Measurements from ENCODE around the gene FKBP1A.
"Not testable (repeated sequence)": the region's sequence is repeated elsewhere in the genome, so short reads cannot be mapped to it uniquely, and the experiment has no call there.

The FKBP1A gene

DNA sequence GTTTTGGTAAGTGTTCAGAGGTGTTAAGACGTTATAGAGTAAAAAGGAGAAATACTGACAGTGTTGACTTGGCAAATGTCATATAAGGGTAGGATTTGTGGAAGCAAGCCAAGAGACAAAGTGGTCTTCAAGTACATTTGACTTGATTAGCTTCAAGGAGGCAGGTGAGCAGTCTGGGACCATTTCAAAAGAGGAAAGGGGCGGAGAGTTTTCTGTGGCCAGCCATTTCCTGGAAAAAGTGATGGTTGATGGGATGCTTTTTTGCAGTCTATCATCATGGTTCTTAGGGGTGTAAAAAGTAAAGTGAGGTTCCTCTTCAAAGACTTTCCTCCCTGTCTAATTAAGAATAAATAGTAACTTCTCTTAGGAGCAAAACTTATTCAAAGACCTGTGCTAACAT, 28.7 kb downstream of the FKBP1A start:
- peak; percentile 38 for DNase-seq (ENCODE audit: low spot score)

DNA sequence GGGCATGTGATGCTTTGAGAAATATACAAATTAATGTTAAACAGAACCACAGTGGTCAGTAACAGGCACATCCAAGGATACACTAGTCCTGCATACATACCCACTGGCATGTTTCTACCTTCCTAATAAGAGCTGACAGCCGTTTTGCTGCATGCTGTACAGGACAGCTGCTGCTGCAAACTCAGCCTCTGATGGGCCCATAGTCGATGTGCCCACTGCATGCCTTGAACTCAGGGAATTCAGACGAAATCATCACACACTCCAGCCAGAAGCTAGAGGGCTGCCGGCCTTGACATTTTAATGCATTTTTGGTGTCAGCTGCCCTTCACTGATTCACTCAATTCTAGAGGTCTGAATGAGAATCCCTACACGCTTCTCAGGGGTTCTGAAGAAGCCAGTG, 29.3 kb downstream of the FKBP1A start:
- DNase-seq (ENCODE audit: low spot score): no peak

DNA sequence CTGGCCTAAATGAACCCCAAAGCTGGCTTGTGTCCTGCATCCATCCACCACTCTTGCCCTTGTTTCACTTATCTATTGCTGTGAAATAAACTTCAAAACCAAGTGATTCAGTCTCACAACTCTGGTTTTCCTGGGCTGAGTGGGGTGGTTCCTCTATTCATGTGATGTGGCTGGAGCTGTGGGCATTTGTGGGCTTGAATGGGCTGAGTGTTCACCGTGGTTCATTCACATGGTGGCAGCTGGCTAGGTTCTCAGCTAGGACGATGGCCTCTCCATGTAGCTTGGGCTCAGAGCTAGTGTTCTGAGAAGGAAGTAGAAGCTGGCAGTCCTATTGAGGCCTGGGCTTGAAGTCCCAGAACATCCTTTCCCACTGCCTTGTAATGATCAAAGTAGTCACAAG, 30.4 kb downstream of the FKBP1A start:
- DNase-seq (ENCODE audit: low spot score): no peak

DNA sequence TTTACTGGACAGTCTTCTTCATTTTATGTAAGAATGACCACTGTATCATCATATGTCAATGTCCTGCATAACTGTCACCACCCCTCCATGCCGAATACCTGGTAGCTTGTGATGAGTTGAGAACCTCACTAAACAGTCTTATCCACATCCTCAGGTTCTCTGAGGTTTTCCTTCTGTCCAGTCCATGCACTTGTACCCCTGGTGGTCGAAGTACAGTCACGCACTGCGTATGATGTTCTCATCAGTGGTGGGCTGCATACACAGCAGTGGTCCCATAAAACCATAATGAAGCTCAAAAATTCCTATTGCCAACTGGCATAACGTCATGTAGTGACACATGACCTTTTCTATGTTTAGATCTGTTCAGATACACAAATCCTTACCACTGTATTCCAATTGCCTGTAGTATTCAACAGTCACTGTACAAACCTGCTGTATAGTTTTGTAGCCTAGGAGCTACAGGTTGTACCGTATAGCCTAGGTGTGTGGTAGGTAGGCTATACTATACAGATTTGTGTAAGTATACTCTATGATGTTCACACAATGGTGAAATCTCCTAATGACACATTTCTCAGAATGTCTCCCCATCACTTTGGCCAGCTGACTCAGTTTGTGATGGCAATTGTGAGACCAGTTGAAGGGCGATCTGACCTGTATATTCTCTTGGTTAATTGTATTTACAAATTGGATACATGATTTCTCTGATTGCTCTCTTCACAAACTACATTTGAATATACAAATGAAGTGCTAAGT, 32.6 kb downstream of the FKBP1A start:
- no peak for DNase-seq (ENCODE audit: low spot score)

DNA sequence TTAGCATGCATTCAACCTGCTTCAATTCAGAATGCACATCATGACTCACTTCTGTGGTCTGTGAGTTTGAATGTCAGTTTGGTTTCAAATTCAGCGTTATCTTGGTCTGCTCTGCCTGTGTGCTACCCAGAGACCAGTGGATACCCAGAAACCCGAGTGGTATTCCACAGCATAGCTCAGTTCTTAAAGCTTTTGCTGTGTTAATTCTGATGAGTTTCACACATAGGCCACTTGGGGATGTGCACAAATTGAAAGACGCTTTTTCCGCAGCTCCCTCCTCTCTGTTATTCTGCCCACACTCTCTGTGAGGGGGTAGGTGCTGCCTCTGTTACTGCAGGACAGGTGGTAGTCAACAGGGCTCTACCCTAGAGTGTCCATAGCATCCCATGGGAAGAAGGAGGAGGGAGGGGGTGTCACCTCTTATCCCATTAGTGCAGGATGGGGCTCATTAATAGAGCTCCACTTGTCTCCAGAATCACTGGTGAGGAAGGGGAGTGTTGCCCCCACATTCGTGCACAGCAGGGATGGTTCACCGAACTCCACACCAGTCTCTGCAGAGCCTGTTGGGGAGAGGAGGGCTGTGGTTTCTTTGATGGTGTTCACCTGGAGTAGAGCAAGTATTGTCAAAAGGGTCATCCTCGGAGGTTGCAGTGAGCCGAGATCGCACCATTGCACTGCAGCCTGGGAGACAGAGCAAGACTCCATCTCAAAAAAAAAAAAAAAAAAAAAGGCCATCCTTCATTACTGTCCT, 34.8 kb downstream of the FKBP1A start:
- peak; percentile 54 for DNase-seq (ENCODE audit: low spot score)

DNA sequence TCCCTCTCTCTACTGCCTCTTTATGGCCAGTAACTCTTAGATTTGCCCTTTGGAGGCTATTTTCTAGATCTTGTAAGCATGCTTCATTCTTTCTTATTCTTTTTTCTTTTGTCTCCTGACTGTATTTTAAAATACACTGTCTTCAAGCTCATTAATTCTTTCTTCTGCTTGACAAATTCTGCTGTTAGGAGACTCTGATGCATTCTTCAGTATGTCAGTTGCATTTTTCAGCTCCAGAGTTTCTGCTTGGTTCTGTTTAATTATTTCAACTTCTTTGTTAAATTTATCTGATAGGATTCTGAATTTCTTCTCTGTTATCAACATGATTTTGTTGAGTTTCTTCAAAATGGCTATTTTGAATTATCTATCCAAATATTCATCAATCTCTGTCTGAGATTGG, 38.9 kb downstream of the FKBP1A start:
- DNase-seq (ENCODE audit: low spot score): no peak

DNA sequence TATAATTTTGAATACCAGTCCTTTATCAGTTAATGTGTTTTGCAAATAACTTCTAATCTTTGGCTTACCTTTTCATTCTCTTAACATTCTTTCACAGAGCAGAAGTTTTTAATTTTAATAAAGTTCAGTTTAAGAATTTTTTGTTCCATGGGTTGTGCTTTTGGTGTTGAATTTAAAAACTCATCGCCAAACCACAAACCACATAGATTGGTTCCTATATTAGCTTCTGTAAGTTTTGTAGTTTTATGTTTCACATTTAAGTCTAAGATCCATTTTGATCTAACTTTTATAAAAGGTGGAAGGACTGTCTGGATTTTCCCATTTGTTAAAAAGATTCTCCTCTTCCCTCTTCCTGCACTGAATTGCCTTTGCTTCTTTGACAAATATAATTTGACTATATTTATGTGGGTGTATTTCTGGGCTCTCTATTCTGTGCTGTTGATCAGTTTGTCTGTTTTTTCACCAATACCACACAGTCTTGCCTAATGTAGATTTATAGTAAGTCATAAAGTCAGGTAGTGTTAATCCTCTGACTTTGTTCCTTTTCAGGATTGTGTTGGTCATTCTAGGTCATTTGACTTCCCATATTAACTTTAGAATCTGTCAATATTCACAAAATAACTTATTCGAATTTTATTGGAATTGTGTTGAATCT, 46.4 kb downstream of the FKBP1A start:
- DNase-seq (ENCODE audit: low spot score): no peak

DNA sequence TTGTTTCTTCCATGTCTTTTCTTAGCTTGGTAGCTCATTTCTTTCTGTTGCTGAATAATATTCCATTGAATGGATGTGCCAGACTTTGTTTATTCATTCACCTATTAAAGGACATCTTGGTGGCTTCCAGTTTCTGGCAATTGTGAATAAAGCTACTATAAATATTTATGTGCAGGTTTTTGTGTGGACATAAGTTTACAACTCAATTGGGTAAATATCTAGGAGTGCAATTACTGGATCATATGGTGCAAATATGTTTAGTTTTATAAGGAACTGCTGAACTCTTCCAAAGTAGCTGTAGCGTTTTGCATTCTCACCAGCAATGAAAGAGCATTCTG, 47.1 kb downstream of the FKBP1A start:
- no peak for DNase-seq (ENCODE audit: low spot score)

DNA sequence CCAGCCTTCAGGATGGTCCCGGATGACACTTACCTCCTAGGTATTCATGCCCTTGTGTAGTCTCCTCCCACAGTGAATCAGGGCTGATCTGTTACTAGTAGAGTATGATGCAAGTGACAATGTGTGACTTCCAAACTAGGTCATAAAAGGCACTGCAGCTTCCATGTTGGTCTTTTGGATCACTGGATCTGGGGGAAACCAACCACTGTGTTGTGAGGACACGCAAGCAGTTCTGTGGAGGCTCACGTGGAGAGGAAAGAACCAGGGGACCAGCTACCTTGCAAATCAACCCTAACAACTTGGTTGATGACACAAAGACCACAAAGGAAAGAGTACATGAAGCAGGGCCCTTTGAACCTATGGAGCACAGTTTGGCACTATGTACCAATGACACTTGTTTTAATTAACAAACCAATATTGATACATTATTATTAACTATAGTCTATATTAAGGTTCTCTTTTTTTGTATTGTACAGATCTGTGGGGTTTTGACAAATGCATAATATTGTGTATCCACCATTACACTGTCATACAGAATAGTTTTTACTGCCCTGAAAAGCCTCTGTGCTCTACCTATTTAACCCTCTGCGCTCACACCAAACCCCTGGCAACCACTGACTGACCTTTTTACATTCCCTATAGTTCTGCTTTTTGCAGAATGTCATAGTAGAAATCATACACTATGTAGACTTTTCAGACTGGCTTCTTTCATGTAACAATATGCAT, 47.7 kb downstream of the FKBP1A start:
- no peak for DNase-seq (ENCODE audit: low spot score)

DNA sequence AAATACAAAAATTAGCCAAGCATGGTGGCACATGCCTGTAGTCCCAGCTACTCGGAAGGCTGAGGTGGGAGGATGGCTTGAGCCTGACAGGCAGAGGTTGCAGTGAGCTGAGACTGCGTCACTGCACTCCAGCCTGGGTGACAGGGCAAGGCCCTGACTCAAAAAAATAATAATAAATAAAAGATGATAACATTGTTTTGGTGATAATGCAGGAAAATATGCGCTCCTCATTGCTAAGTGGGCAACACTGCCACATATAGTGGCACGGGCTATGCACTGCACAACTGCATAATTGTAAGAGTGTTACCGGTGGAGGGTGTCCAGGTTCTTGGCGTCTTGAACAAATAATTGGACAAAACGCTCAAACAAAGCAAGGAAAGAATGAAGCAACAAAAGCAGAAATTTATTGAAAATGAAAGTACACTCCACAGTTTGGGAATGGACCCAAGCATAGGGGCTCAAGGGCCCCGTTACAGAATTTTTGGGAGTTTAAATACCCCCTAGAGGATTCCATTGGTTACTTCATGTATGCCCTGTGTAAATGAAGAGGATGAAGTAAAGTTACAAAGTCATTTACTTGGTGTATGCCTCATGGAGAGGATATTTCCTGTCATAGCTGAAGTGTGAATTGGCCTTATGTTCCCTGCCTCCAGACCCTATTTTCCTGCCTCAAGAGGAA, 49.3 kb downstream of the FKBP1A start:
- not testable (repeated sequence) for DNase-seq (ENCODE audit: low spot score)

DNA sequence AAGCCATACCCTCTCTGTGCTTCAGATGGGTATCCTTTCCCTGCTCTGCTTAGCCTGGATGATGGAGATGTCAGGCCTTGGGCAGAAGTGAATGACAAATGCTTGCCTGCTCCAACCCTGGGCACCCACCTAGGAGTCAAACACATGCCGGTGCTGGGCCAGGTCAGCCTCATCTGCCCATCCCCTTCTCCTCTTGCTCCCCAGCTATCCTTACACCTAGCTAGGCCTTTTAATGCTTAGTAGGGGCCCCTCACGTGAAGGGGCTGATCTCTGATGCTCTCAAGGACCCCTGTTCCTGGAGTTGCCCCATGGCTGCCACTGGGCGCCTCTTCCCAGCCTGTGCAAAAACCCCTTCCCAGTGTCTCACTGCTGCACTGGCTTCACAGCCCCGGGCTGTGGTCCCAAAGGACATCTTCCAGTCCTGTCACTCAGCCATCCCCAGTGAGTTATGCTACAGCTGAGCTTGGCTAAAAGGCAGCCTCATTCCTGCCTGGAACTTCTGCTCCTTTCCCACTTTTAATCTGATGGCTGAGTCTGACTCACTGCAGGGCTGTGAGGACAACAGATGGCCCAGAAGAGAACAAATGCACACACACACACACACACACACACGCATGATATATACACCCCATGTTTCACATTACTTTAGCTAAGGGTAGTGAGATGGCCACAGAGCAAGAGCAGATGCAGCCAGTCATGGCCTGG, 51.1 kb downstream of the FKBP1A start:
- no peak for DNase-seq (ENCODE audit: low spot score)

DNA sequence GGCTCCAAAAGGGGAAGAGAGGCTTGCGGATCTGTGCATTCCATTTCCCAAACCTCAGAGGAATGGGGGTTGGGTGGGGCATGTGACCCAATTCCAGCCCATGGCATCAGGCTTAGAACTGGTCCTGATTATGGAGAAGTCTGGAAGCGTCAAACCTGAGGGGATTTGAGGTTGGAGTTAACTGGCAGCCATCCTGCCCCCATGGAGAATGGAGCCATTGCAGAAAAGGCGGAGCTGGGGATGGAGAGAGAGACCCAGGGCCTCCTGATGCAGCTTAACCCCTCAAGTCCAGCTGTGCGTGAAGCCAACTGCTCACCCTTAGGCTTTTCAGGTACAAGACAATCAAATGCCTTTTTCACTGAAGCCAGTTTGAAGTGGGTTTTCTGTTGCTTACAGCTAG, 54.1 kb downstream of the FKBP1A start:
- no peak for DNase-seq (ENCODE audit: low spot score)

DNA sequence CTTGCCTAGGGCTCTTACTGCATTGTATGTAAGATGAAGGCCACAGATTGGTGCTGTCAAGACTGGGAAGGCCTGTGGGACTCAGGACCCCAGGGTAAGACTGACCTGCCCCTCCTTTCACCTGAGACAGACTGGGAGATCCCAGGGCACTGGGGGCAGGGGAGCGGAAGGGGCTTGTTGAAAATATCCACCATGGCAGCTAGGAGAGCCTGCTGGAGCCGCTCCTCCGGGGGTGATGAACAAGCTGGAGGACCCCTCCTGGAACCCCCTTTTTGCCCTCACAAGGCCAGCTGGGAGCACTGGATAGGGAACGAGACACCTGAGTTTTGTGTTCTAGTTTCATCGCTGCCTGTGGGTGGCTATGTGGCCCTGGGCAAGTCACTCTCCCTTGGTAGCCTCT, 54.8 kb downstream of the FKBP1A start:
- no peak for DNase-seq (ENCODE audit: low spot score)

DNA sequence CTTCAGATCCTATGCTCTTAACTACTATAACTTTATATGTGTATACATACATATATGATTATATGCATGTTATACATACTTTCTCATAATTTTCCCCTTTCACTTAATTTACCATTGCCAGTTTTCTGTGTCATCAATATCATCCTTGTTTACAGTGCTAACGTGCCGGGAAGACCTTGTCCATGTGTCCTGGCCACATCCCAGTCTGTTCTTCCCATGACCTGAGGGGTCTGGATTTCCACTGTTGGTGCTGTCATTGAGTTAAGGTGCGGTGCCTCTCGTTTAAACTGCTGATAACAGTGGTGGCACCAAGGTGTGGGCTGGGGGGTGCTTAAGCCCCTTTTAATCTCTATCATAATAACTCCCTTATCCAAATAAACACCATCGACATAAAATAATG, 55.4 kb downstream of the FKBP1A start:
- DNase-seq (ENCODE audit: low spot score): no peak

DNA sequence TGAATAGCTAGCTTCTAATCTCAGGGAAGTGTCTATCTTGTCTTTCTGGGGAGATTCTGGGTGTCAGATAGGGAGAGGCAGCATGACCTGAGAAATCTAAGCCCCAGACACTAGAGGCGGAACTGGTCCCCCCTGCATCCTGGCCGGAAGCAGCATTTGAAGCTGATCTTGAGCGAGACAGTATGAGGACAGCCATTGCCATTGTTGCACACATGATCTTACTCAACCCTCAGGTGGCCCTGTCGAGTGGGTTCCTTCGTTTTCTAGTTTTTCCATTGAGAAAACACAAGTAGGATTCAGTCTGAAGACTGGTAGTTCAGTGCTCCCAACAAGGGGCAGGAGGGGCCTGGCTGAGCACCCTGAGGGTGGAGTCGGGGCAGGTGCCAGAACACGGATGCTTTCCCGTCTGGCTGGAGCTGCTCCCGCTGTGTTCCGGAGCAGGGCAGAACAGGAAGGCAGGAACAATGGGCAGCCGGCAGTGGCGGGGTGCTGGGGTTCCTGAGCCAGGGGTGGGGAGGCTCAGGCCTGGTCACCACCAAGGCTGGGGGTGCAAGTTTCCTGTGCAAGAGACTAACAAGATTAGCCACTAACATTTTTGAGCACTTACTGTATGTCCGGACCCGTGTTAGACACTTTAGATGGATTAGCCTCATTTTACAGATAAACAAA, 56.0 kb downstream of the FKBP1A start:
- DNase-seq (ENCODE audit: low spot score): no peak

DNA sequence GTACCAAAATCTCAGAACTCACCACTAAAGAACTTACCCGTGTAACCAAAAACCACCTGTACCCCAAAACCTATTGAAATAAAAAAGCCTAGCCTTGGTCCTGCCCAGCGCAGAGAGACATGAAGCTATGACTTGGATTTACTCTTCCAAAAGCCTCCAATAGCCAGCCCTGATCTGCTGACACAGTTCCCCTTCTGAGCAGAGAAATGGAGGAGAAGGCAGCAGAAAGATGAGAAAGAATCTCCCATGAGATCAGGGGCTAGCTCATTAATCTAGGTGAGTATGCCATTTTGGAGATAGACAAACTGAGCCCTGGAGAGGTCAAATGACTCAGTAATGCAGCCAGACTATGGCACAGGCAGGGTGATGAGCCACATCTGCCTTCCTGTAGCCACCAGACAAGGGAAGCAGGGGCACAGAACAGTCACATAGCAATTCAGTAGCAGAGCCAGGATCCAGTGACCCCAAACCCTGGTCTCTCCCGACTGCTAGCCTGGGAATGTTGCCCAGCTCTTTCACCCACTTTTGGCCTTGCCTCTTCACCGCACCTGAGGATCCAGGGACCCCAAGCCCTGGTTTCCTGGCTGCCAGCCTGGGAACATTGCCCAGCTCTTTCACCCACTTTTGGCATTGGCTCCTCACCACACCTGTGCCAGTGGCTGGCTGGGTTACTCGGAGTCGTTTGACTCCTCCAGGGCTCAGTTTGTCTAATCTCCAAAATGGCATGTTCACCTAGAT, 56.7 kb downstream of the FKBP1A start:
- no peak for DNase-seq (ENCODE audit: low spot score)

DNA sequence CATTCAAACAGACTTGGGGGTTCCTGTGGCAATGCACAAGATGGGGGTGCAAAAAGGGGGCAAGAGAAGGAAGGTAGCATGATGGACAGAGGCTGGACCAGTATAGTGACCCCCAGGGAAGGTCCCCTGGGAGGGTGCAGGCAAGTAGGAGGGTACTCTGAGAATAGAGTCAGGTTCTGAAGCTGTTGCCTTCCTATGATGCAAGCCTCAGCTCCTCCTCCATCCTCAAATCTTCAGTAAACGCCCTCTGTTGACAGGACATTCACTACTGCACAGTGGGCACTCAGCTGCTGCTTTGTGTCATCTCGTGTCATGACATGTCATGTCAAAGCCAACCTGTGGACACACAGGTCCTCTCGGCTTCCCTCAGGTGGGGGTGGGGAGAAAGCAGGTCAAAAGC, 58.1 kb downstream of the FKBP1A start:
- no peak for DNase-seq (ENCODE audit: low spot score)

DNA sequence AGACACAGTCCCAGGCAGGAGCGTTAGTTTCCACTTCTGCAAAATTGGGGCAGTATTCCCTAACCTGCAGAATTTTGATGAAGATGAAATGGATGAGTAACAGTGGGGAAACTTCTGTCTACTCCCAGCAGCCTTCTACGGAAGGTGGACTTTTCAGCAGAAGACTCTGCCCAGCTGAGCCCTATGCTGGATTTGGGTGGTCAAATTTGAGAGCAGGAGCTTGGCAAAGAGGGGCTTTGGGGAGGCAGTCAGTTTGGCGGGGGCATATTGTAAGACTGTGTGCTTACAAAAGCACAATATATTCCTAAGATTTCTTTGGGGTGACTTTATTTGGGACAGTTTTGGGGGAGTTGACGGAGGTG, 58.5 kb downstream of the FKBP1A start:
- no peak for DNase-seq (ENCODE audit: low spot score)

DNA sequence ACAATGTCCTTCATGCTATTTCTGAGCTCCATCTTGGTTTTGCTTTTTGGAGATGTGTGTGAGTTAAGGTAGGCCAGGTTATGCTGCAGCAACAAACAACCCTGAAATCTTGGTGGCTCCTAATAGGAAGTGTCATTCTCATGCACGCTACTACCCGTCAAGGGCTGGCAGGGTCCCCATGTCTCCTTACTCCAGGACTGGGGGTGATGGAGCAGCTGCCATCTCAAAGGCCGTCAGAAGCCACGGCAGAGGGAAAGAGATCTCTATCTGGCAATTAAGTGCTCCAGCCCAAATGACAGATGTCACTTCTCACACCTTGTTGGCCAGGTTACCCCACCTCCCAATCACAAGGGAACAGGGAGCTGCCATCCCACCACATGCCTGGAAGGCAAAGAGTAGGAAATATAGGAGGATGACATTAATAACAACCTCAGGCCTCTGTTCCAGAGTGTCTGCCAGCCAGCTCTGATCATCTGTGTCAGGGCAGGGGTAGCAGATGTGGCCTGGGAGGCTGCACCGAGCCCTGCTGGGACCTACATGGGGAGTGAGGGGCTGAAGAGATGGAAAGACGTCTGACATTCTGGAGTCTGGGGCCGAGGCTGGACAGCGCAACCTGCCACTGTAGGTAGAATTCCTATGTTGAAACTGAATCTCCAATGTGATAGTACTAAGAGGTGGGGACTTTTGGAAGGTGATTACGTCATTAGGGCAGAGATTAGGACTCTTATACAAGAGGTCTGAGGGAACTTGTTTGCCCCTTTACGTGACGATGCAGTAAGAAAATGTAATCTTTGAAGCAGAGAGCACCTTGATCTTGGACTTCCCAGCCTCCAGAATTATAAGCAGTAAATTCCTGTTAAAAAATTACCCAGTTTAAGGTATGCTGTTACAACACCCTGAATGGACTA, 59.1 kb downstream of the FKBP1A start:
- no peak for DNase-seq (ENCODE audit: low spot score)

All from CD4-positive, alpha-beta T cell treated with Interleukin-2 at 100 ng/mL for 4 hours (primary cell).